ENCODE measurements around the gene KCNAB1.

Gene KCNAB1

GRCh38 chr3:156160647-156161046, 40.3 kb downstream of the KCNAB1 start:
- peak; percentile 25 for DNase-seq (ENCODE audit: extremely low spot score)
- POLR2A ChIA-PET, result no interaction called here
- TF ChIP-seq CTCF (IDR thresholded peaks at IDR 0.05; ENCODE audit: control extremely low read depth, extremely low read depth, low read depth, missing control alignments), result no peak
- CTCF ChIA-PET, result interaction anchor here (0.8 to 13.6 kb wide), 4 partner anchors 10 to 348 kb away, joined by 3 to 122 read pairs (median 3); no protein-coding TSS in a partner anchor

GRCh38 chr3:156161172-156161571, 40.8 kb downstream of the KCNAB1 start:
- POLR2A ChIA-PET, result no interaction called here
- TF ChIP-seq CTCF (IDR thresholded peaks at IDR 0.05; ENCODE audit: control extremely low read depth, extremely low read depth, low read depth, missing control alignments), result no peak
- CTCF ChIA-PET, result interaction anchor here (1.6 to 13.6 kb wide), 2 partner anchors 10 to 348 kb away, joined by 3 to 122 read pairs; no protein-coding TSS in a partner anchor
- no peak for DNase-seq (ENCODE audit: extremely low spot score)

GRCh38 chr3:156163848-156164247, 43.5 kb downstream of the KCNAB1 start:
- DNase-seq (ENCODE audit: extremely low spot score), result no peak
- ChIA-PET POLR2A (no interaction called here), CTCF (interaction anchor here (13.6 kb wide), 1 partner anchor 13 kb away, joined by 122 read pairs; no protein-coding TSS in a partner anchor)
- TF ChIP-seq CTCF (IDR thresholded peaks at IDR 0.05; ENCODE audit: control extremely low read depth, extremely low read depth, low read depth, missing control alignments), result no peak

GRCh38 chr3:156166808-156167207, 46.4 kb downstream of the KCNAB1 start:
- POLR2A ChIA-PET, result no interaction called here
- DNase-seq (ENCODE audit: extremely low spot score), result no peak
- TF ChIP-seq CTCF (IDR thresholded peaks at IDR 0.05; ENCODE audit: control extremely low read depth, extremely low read depth, low read depth, missing control alignments), result no peak
- CTCF ChIA-PET, result interaction anchor here (1.0 to 13.6 kb wide), 3 partner anchors 16 to 283 kb away, joined by 3 to 122 read pairs (median 3); no protein-coding TSS in a partner anchor

- POLR2A ChIA-PET, result no interaction called here
Observed at GRCh38 chr3:156170571-156170970, 50.2 kb downstream of the KCNAB1 start.

More at GRCh38 chr3:156170571-156170970, 50.2 kb downstream of the KCNAB1 start:
- CTCF ChIA-PET, result interaction anchor here (13.6 kb wide), 1 partner anchor 20 kb away, joined by 122 read pairs; no protein-coding TSS in a partner anchor
- TF ChIP-seq CTCF (IDR thresholded peaks at IDR 0.05; ENCODE audit: control extremely low read depth, extremely low read depth, low read depth, missing control alignments), result no peak
- no peak for DNase-seq (ENCODE audit: extremely low spot score)

Measured in GM10248 (cell line).